ENCODE data around the gene JMJD4.
"Not testable (repeated sequence)": the region's sequence is repeated elsewhere in the genome, so short reads cannot be mapped to it uniquely, and the experiment has no call there.

JMJD4 gene

GRCh38 chr1:227731696-227732585 is 3.2 kb downstream of the JMJD4 start:
- ATAC-seq = no peak

DNA sequence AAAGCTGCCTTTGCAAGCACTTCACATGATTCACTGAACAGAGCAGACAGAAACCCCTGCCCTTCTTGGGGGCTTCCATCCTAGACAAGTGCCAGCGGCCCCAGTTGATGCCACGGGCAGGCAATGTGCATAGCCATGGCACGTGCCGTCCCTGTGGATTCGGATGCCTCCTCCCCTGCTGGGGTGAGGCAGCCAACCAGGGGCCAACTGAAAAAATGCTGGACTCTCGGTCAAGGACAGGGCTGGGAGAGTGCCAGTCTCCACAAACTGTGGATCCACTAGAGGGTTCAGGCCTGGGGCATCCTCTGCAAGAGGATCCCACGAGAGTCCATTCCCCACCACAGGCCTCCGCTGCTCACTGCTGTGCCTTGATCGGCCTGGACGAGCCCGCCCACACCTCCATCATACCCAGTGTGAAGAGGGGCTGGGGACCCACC is 3.8 kb downstream of the JMJD4 start:
- no peak for ATAC-seq

DNA sequence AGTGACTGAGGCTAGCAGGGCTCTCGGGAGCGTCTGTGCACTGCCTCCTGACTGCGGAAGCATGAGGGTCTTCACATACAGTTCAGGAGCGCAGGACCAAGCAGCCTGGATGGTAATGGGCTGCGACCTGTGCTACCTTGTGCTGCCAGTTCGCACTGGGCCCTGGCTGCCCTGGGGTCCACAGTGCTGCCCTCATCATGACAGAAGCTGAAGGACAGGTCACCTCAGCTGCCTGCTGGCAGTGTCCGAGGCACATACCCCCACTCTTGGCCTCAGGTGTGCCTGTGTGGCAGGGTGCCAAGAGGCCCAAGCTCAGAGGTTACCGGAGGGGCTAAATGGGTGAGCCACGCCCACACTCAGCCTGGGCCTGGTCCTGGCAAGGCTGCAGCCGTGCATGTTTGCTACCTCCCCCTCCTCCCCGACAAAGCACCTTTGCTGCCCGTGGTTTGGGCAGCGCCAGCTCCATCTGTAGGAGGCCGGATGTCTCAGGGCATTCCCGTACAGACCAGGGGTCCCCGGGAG is 4.4 kb downstream of the JMJD4 start:
- ATAC-seq = no peak

DNA sequence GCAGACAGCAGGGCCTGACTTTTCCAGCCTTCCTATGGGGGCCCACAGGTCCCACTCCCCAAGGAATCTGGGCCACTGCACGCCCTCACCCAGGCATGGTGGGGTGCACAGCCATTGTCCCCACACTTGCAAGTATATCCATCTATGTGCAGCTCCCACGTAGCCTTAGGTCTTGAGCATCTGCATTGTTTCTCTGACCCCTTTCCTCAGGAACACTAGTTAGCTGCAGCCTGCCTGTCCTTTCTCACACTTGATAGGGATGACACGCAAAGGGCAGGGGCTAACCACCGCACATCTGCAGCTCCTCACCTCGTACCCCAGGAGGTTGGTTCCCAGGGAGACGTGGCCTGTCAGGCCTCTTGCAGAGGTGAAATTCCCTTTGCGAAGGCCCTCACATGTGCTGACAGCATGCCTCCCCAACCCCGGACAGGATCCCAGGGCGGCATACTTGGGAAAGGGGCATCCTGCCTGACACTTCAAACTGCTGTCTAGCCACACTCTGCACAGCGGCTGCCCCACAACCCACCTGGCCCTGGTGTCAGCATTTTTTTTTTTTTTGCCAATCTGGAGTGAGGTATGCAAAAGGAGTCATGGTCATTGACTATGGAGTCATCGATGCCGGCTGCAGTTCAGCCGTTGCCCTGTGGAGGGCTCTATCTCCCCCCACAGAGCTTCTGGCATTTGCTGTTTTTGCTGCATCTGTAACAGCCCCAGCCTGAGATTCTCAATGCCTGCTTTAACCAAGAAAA is 5.0 kb downstream of the JMJD4 start:
- ATAC-seq = no peak

- ATAC-seq = no peak
These were observed 5.8 kb downstream of the JMJD4 start for GRCh38 chr1:227729144-227729880.

GRCh38 chr1:227728892-227729143 is 6.3 kb downstream of the JMJD4 start:
- ATAC-seq = peak in 1 of 2 donors; percentile 5

DNA sequence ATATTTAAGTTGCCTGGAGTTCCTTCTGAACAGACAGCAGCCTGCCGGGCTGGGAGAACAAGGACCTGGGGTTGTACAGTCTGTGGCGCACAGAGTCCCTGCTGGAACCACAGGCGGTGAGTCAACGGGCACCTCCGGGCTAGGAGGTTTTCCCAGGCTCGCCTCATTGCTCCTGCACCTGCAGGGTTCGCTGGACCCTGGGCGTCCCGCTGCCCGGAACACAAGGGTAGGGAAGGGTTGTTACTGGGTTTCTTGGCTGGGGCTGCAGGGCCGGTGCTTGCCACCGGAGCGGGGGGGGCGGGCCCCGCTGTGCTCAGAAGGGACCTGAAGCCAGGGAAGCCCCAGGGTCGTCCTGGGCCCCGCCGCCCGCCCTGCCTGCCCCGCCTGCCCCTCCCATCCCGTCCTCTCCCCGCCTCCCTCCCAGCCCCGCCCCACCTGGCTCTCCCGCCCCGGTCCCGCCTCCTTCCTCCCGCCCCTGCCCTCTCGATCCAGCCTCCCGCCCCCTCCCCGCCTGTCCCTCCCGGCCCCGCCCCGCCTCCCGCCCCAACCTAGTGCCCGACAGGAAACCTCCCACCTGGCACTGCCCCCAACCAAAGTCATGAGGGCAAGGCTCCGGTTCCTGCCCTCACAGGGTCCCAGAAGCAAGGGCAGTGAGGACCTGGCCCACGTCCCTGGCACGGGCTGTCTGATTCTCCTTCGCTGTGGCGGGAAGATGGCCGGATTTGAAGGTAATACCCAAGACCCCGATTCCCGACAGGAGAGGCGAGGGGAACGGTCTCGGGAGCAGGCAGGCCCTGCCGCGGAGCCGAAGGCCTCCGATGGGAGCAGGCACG is 6.8 kb downstream of the JMJD4 start:
- ATAC-seq = peak; percentile 52 to 59

DNA sequence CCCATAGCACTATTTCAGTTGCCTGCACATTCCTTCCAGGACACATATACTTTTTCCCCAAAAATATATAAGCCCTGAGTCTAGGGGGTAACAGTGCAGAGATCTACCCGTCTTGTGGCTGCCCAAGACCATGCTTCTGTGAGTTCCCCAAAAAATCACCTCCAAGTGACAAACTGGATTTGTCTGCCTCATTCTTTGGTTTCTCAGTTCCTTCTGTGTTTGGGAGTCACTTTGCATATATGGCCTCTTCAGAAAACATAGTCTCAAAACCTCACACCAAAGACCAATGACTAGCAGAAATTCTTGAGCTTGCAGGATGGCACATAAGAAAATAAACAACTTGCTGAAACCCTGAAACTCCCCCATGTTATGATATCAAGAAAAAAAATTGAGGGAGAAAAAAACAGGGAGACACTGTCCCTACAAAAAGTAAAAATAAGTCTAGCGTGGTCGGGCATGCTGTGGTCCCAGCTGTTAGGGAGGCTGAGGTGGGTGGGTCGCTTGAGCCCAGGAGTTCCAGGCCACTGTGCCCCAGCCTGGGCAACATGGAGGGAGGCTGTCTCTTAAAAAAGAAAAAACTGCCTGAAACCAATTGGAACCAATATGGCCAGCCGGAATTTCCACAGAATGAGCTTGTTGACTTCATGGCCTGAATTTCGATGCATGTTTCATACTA is 8.0 kb downstream of the JMJD4 start:
- no peak for ATAC-seq

- ATAC-seq = no peak
These were observed 8.8 kb downstream of the JMJD4 start for GRCh38 chr1:227726318-227726717.

DNA sequence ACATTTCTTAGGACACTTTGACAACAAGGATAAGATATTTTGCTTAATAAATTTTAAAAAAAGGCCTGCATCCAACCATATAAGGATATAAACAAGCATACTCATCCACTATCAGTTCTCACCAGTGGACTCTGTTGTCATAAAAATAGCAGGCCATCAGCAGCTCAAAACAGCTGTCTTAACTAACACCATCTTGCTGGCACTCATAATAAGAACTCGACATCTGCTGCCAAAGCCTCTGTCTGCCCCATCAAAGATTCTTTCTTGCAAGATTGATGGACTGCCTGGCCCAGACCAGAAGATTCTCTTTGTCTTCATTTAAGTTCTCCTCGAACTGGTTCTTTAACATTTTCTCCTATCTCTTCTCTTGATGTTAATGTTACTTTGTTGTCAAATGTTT is 10.1 kb downstream of the JMJD4 start:
- ATAC-seq = no peak

DNA sequence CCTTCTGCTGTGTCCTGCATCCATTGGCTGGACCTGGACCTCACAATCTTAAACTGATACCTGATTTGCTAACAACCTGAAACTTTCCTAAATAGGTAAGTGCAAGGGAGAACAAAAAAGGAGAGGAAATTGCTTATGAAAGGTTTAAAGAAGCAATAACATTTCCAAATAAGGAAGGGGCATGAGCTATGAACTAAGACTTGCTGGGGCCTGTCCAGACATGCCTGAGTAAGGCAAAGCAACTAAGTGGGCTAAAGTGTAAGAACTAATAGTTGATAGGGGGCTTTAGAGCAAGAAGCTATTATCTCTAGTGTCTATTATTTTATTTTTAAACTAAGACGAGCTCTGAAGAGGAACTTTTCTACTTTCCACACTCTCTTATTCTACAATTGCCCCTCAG is 11.6 kb downstream of the JMJD4 start:
- ATAC-seq = no peak

GRCh38 chr1:227718932-227719331 is 16.2 kb downstream of the JMJD4 start:
- no peak for ATAC-seq

DNA sequence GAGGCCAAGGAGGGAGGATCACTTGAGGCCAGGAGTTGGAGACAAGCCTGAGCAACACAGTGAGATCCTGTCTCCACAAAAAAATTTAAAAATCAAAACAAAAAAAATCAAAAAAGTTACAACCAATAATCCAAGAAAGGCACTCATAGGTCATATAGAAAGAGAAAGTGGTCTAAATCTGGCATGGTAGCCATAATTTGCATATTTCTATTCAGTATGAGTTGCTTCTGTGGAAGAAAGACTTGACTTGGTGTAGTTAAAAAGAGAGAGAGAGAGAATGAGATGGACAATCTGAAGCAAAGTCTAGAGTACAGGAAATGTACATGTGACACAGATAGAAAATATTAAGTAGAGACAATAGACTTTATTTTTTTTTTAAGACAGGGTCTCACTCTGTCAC is 22.5 kb downstream of the JMJD4 start:
- no peak for ATAC-seq

- not testable (repeated sequence) for ATAC-seq
These were observed 24.6 kb downstream of the JMJD4 start for GRCh38 chr1:227710474-227710873.

- no peak for ATAC-seq
These were observed 25.7 kb downstream of the JMJD4 start for GRCh38 chr1:227709451-227709850.

DNA sequence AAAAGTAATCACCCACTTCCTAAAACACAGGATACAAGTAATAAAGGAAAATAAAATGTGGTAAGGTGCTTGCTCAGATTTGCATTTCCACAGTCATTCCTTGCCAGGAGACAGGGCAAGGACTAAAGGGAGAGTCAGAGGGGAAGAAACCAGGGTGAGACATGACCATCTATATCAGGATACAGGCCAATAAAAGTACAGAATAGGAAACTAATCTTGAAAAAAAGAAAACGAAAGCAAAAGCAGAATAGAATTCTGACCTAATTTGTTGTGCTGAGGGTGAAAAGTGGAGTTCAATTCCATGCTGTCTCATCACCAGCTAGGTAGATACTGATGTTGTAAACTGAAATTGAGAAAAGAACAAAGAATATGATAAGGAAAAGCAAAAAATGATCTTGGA is 27.3 kb downstream of the JMJD4 start:
- ATAC-seq = peak; percentile 46 to 63

- not testable (repeated sequence) for ATAC-seq
These were observed 33.5 kb downstream of the JMJD4 start for GRCh38 chr1:227701631-227702030.

DNA sequence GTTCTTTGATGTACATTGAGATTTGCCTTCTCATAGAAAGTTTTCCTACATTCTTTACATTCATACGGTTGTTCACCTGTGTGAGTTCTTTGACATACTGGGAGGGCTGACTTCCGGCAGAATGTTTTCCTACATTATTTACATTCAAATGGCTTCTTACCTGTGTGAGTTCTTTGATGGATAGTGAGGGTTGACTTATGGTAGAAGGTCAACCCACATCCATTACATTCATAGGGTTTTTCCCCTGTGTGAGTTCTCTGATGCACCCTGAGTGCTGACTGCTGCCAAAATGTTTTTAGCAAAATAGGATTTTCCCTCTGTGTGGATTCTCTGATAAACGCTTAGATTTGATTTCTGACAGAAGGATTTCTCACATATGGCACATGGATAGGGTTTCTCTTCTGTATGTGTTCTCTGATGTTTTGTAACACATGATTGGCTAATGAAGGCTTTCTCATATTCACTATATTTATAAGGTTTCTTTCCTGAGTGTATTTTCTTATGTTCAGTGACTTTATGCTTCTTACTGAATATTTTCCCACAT is 37.7 kb downstream of the JMJD4 start:
- ATAC-seq = no peak

GRCh38 chr1:227685807-227686206 is 49.3 kb downstream of the JMJD4 start:
- ATAC-seq = no peak

All from activated CD4-positive, CD25-positive, alpha-beta regulatory T cell treated with anti-CD3 and anti-CD28 coated beads, Interleukin-2, amount 50 U/mL, for 24 hours (primary cell).